Non-pigmented ciliary epithelial cell (primary cell): ENCODE measurements around the gene TGFBR2.

Experiments
- DNase-seq: peaks from one replicate; pipeline ENCODE4 v3.0.0-alpha.2; 2010; ENCODE audit warnings: low read depth

TGFBR2 gene

DNA sequence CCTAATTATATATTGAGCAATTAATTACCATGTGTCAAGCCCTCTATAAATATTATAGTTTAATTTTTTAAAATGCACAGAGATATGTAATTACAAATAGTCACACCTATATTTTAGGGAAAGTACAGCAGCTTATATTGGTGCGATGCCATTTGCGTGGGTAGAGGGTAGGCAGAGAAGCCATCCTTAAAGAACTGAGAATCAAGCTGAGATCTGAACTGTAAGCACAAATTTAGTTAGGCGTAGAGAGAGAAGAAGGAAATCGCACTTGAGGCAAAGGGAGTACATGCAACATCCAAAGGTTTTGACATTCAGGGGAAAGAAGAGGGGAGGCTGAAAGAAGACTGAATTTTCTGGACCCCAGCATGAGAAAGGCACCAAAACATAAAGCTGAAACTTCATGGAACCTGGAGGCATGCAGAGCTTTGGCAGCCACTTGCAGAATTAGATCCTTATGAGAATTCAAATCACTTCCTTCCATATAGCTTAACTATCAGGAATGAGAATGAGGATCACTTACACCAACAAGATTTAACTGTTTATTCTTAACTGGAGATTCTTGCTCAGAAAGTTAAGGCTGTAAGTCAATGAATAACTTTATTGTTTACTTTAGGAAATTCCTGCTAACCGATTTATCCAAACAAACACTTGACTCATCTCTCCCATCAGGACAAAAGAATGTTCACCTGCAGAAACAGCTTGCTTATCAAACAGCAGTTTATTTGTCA, 114.3 kb downstream of the TGFBR2 start:
- peak; percentile 60 for DNase-seq

DNA sequence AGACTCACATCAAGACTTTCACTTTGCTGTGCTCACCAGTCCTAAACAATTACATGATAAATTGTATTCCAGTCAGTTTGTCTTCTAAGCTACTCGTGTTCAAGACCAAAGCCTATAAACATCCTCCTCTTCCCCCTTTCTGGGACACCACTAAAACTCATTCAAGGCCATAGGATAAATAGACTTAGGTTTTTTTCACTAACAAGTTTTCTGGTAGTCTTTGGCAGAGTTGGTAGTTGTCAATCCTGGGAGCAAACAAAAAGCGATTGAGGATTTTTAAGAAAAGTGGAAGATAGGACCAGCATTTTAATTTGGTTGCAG, 114.9 kb downstream of the TGFBR2 start:
- DNase-seq = no peak

DNA sequence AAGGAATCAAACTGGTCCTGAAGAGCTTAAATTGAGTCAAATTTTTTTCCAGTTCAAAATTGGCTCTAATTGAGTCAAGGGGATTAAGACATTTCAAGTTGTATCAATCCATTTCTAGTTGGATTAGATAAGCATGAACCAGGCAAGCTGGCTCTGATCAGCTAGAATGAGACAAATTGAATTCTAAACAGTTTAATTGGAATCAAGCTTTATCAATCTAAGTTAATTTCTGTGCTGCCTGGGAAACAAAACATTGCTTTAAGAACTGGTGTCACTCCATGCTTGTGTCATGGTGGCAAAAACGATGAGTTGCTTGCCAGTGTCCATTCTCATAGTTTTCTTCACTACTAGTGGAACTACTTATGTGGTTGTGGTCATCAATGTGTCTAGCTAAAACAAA, 116.8 kb downstream of the TGFBR2 start:
- DNase-seq = no peak

DNA sequence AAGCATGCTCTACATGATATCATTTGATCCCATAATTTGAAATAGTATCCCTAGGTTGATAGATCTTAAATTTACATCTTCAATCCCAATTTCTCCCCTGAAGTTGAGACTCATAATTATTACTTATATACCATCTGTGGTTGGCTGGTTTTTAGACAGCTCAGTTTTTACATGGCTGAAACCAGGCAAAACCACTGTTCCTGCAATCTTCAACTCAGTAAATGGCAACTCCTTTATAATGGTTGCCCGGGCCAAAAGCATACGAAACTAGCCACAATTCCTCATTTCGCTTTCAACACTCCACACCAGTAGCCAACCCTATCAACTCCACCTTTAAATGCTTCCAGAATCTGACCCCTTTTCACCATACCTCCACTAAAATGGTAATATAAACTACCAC, 118.5 kb downstream of the TGFBR2 start:
- no peak for DNase-seq

DNA sequence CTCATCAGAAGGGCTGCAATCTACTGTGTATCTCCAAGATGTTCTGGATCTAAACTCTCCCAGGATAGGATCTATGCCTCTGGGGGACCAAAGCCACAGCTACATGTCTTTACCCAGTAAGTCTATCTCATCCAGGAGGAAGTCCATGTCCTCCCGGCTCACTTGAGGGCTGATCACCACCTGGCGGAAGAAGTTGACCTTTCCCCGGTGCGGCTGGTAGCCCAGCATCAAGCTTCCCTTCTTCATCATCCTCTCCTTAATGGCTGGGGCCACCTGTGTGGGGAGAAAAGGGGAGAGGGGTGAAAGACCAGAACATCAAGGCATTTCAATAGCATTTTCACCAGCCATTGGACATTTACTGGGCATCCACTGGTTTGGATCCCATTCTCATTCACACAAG, 121.7 kb downstream of the TGFBR2 start:
- DNase-seq = no peak

DNA sequence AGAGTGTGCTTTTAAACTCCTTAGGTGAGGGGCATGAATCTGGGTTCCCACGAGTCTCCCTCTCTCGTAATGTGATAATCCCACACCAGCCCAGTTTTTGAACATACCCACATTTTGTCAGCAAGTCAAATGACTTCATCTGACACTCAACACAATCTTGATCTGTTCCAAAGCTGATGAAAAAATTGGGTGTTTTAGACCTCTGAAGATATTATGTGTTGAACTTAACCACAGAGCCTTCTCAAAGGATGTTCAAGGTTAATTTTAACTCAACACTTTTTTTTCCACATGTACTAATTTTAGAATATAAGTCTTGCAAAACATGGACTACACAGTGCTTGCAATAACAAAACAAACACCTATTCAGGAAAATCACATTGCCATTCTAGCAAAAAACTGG, 123.1 kb downstream of the TGFBR2 start:
- DNase-seq = no peak

DNA sequence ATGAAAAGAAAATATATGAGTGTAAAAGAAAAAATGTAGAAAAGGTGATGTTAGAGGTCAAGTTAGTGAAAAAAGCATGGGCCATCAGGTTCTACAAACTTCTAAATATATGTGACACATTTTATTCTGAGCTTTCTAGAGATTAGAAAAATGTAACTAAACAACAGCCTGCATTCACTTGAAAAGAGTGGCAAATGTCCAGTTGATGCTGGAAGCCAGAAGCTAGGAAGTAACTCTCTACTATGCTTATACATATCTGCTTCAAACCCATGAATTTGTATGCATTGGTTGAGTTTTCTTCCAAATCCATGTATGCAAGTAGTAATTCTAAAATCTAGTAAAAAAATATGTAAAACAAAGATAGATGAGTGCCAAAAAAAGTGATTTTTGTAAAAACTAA, 123.5 kb downstream of the TGFBR2 start:
- no peak for DNase-seq

DNA sequence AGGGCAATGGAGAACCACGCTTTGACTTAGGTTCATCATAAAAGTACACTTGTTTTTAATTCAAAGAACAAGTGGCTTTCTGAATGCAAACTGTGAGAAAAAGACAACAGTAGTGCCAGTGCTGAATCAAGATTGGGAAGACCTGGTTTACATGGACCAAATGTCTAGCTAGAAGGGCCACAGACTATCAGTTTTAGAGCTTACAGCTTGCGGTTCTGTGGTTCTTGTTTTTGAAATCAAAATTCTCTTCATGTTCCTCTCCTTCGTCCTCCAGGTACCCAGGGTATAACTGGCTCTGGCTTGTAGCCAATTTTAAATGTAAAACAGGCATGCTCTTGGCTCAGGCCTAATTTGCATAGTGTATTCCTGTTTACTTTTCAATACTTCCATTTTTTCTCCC, 124.6 kb downstream of the TGFBR2 start:
- no peak for DNase-seq

DNA sequence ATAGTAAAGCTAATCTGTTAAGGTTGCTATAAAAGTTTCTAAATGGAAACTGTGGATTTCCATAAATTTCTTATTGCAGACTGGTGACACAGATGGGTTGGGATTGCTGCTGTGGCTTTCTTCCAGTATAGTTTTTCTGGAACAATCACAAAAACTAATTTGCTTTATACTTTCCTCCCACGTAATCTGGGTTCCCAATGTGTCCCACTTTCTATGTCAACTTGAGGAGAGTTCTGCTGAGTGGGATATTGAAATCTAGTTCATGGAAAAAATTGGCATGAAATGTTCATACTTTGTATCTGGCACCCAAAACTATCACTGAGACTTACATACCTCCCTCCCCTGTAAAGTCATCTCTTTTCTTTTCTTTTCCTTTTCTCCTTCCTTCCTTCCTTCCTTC, 126.8 kb downstream of the TGFBR2 start:
- DNase-seq = no peak

DNA sequence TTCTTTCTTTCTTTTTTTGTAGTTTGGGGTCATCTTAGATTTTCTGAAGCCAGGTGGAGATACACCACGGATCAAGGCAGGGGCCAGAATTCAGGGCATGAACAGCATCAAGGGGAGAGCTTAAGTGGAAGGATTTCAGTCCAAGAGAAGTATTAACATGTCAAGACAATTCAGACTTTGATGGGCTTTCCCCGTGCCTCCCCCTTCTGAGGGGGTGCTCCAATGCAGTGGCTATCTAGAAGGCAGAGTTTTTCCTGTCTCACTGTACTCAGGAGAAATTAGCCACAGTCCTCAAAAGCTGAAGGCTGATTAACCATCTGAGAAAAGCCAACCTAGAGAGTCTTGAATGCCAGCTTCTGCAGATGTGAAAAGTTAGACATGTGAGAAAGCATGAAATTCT, 127.3 kb downstream of the TGFBR2 start:
- no peak for DNase-seq

DNA sequence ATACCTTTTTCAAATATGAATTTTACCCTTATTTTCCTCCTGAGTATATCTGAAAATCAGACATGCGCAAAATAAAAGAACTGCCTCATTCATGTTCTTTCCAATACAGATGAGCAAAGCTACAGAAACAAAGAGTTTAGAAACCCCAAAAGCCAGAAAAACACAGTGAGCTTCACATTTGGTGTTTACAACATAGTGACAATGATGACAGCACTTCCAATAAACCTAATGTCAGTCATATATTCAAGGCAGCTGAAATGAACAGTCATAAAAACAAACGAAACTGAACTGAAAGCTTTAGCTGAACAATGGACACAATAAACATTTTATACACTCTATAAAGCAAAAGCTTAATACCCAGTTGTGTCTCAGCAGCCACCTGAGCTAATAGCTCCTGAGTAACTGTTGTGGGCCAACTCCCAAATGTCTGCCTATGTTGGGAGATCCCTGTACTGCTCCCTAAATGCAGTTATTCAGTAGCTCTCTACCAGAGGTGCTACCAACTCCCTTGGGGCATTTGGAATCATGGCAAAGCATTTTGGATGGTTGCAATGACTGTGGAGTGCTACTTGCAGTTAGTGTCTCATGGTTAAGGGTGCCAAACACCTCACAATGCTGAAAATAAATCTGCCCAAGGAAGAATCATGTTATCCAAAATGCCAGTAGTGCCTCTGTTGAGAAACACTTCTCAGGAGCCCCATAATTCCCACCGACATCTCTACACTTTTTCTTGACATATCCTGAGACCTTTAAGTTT, 131.5 kb downstream of the TGFBR2 start:
- no peak for DNase-seq

DNA sequence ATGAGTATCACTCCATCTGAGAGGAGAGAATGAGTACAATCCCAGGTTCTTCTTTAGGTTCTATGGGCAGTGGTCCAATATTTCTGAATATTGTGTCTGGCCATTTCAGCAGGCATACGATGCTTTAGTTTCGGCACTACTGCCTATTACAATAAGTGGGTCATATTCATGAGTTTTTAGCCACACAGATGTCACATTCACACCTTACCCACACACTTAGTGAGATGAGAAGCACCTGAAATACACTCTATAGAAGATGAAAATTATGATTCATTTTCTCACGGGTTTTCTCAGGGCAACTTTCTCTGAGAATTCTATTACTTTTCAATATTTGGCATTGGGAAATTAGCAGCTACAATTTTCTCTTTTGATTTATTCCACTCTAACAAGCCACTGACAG, 132.2 kb downstream of the TGFBR2 start:
- DNase-seq = no peak

DNA sequence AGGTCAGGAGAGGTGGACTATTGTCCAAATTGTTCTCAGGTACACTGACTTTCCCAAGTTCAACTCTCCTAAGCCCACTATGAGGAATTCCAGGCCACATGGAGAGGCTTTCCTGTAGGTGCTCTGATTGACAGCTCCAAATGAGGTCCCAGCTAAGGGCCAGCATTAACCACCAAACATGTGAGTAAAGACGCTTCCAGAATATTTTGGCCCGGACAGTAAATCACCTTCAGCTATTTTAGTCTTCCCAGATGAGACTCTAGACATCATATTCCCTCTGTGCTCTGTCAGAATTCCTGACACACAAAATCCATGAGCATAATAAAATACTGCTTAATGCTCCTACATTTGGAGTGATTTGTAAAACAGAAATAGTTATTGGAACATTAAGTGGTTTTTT, 135.5 kb downstream of the TGFBR2 start:
- no peak for DNase-seq

DNA sequence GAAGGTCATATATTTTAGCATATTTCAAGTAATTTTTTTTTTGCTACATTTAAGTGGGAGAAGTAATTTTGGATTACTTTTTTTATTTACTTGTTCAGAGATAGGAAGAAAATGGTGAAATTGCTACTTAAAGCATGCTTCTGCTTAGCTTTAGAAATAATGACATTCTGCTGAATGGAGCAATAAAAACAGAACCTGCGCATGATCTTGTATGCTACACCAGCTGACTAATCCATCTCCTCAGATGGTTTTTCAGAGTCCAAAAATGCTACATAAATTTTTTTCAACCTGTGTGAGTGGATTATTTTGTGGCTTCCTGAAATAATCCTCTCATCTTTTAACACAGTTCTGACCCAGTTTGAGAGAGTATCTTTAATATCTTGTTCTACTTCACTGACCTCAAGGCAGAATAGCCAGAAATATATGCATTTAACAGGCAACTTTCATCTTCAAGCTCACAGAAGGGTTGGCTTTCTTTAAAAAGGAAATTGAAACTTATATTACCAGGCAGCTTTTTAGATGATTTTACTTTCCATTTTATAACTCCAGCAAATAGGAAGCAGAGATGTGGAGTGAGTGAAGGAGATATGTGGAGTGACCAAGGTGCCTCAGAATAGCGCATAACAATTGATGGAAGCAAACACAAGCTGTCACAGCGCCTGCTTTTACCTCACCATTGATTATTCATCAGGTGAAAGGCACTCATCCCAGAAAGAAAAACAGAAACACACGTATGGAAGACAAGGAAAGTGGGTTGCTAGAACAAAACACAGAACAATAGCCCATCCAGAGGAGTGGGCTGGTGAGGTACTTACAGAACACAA, 136.6 kb downstream of the TGFBR2 start:
- DNase-seq = no peak
